ENCODE measurements around the gene CEP104. TPM values are rescaled to one million over a fixed set of nuclear protein-coding genes. Genes with fewer than 3 reads are reported as not detected.

CEP104 gene
- total and polyA plus RNA-seq, 2 experiments from 2014 or later = 20.5 to 32.2 TPM

- peaks cover 13% of the 10 kb centered on the region for H3K36me3 Mint-ChIP-seq (ENCODE audit: low read depth)
- H3K27me3 ChIP-seq (ENCODE audit: insufficient read depth) = no peaks in the 10 kb centered on the region
- H3K9me2 ChIP-seq (ENCODE audit: insufficient read depth) = no peaks in the 10 kb centered on the region
- H3K79me2 ChIP-seq (replicated peaks; ENCODE audit: insufficient read depth) = no peaks in the 10 kb centered on the region
- ATAC-seq (no peak), DNase-seq (ENCODE audit: low spot score) (no peak)
- peaks cover 5% of the 10 kb centered on the region; the same call in 2 of the 3 replicates for H3K9me3 Mint-ChIP-seq
- no peak for TF ChIP-seq JUNB (IDR thresholded peaks at IDR 0.05; ENCODE audit: unreplicated experiment)
- no peak for TF ChIP-seq REST (IDR thresholded peaks at IDR 0.05; ENCODE audit: unreplicated experiment)
- no peak for TF ChIP-seq ETS1 (IDR thresholded peaks at IDR 0.05)
- no peak for TF ChIP-seq CTCF (conservative IDR thresholded peaks at IDR 0.05; ENCODE audit: low read depth in 2 of 2)
- no peak for TF ChIP-seq EZH2phosphoT487 (IDR thresholded peaks at IDR 0.05; ENCODE audit: unreplicated experiment)
- no peak for TF ChIP-seq NANOG (IDR thresholded peaks at IDR 0.05; ENCODE audit: borderline replicate concordance)
- H3K4me3 ChIP-seq = no peak overlapping the region
- peaks cover 7% of the 10 kb centered on the region for H3K27me3 Mint-ChIP-seq (ENCODE audit: insufficient read depth, low read depth, poor library complexity)
- no peaks in the 10 kb centered on the region for H3K4me1 ChIP-seq (ENCODE audit: insufficient read depth)
- H4K20me1 ChIP-seq (replicated peaks; ENCODE audit: insufficient read depth) = peaks cover 3% of the 10 kb centered on the region
- H3K4me2 ChIP-seq = no peak overlapping the region
- no peak overlapping the region for H3K27ac ChIP-seq (ENCODE audit: low read depth)
- H2AFZ ChIP-seq = no peak overlapping the region
- no peaks in the 10 kb centered on the region for H3F3A ChIP-seq (replicated peaks; ENCODE audit: low read depth)
- H3K4me3 Mint-ChIP-seq = no peak overlapping the region
- no peaks in the 10 kb centered on the region for H3K36me3 ChIP-seq (ENCODE audit: insufficient read depth)
- H3K4me1 Mint-ChIP-seq = peaks cover under 1% of the 10 kb centered on the region; the same call in 2 of the 3 replicates
- H3K27ac Mint-ChIP-seq = no peak overlapping the region
Observed at GRCh38 chr1:3864884-3865283, 7.9 kb upstream of the CEP104 start.

- Histone ChIP-seq H3K79me2 (replicated peaks; ENCODE audit: insufficient read depth) (no peaks in the 10 kb centered on the region), H3K27ac (ENCODE audit: low read depth) (no peak overlapping the region), H3K36me3 (ENCODE audit: insufficient read depth) (no peaks in the 10 kb centered on the region), H3K9me2 (ENCODE audit: insufficient read depth) (no peaks in the 10 kb centered on the region), H3F3A (replicated peaks; ENCODE audit: low read depth) (no peaks in the 10 kb centered on the region), H3K4me2 (no peak overlapping the region), H4K20me1 (replicated peaks; ENCODE audit: insufficient read depth) (peaks cover 3% of the 10 kb centered on the region), H3K4me3 (no peak overlapping the region), H3K27me3 (ENCODE audit: insufficient read depth) (peaks cover 2% of the 10 kb centered on the region; the same call in 1 of the 2 replicates), H3K4me1 (ENCODE audit: insufficient read depth) (peaks cover 3% of the 10 kb centered on the region; the same call in 1 of the 2 replicates), H2AFZ (no peak overlapping the region)
- H3K9me3 Mint-ChIP-seq = no peaks in the 10 kb centered on the region; the same call in 2 of the 3 replicates
- H3K36me3 Mint-ChIP-seq (ENCODE audit: low read depth) = peaks cover 7% of the 10 kb centered on the region
- no peak for TF ChIP-seq ETS1 (IDR thresholded peaks at IDR 0.05)
- TF ChIP-seq EZH2 (IDR thresholded peaks at IDR 0.05; ENCODE audit: low read depth, unreplicated experiment) = no peak
- TF ChIP-seq CTCF (conservative IDR thresholded peaks at IDR 0.05; ENCODE audit: low read depth in 2 of 2) = no peak
- DNase-seq (ENCODE audit: low spot score) = no peak
- no peak overlapping the region for H3K4me3 Mint-ChIP-seq
- no peak overlapping the region for H3K27ac Mint-ChIP-seq
- ATAC-seq = no peak
- peaks cover 14% of the 10 kb centered on the region for H3K27me3 Mint-ChIP-seq (ENCODE audit: insufficient read depth, low read depth, poor library complexity)
- peaks cover 13% of the 10 kb centered on the region for H3K4me1 Mint-ChIP-seq
Observed at GRCh38 chr1:3863231-3863935, 6.4 kb upstream of the CEP104 start.

Data from GM23338 (cell line).